Heart right ventricle (tissue), 16 donors: Measurements from ENCODE around the gene FCN1. TPM values are rescaled to one million over a fixed set of nuclear protein-coding genes. Genes with fewer than 3 reads are reported as not detected.

Experiments
- ATAC-seq, 8 donors: fragments of 200-7000 bp; cut with Tn5 transposase; one replicate each; pipeline ENCODE4 v1.9.1; 2020; ENCODE audit warnings: mild to moderate bottlenecking in 8 of 8, moderate library complexity in 8 of 8, moderate number of reproducible peaks in 1 of 8
- DNase-seq, 2 donors: peaks; one replicate each; pipeline ENCODE4 v3.0.0-alpha.2; 2020
- H3K27ac ChIP-seq, 10 donors: fragments of 200-600 bp; sonication (generic) in 2 of 10; one replicate each; pipeline versions ENCODE4 v1.5.0 to v1.8.0; 2020 to 2022; ENCODE audit warnings: mild to moderate bottlenecking in 3 of 10
- H3K27me3 ChIP-seq, 7 donors: fragments of 200-600 bp; one replicate each; pipeline ENCODE4 v1.8.0; 2021 to 2022; ENCODE audit warnings: mild to moderate bottlenecking in 2 of 7
- H3K36me3 ChIP-seq, 9 donors: fragments of 200-600 bp; sonication (generic) in 1 of 9; one replicate each; pipeline versions ENCODE4 v1.5.0 to v1.8.0; 2020 to 2022; ENCODE audit warnings: mild to moderate bottlenecking in 2 of 9
- H3K4me1 ChIP-seq, 9 donors: fragments of 200-600 bp; sonication (generic) in 1 of 9; one replicate each; pipeline versions ENCODE4 v1.5.0 to v1.8.0; 2020 to 2022; ENCODE audit warnings: mild to moderate bottlenecking in 4 of 9
- H3K4me3 ChIP-seq, 10 donors: fragments of 200-600 bp; sonication (generic) in 2 of 10; one replicate each; pipeline versions ENCODE4 v1.5.0 to v1.8.0; 2020 to 2022; ENCODE audit warnings: mild to moderate bottlenecking in 7 of 10, moderate library complexity in 2 of 10
- H3K9me3 ChIP-seq, 11 donors: fragments of 200-600 bp in 10 of 11; sonication (generic) in 2 of 11; one replicate each; pipeline versions ENCODE4 v1.5.0 to v1.8.0; 2013 to 2022; ENCODE audit warnings: mild to moderate bottlenecking in 2 of 11, control low read depth in 1 of 11, moderate library complexity in 1 of 11
- CTCF ChIP-seq, 9 donors: fragments of 200-600 bp; sonication (generic) in 2 of 9; IDR thresholded peaks; one replicate each; pipeline versions ENCODE4 v1.5.0 to v1.8.0; 2021 to 2022; ENCODE audit warnings: antibody characterized with exemption in 9 of 9, mild to moderate bottlenecking in 5 of 9, moderate library complexity in 1 of 9
- WGBS, 2 donors: extraction: QIAGEN DNeasy Blood & Tissue Kit; methylation state at CpG; one replicate each; pipeline ENCODE4 v1.1.7; 2013; ENCODE audit warnings: inconsistent platforms in 1 of 2; 5-methylcytosine and 5-hydroxymethylcytosine counted together
- intact Hi-C, 10 donors: fragments of 100-400 bp; cut with DNase I; formaldehyde crosslinking; loops; one replicate each; pipeline versions ENCODE4 v1.11.1 to v1.14.2; 2022
- polyA plus RNA-seq, 2 donors: library from polyadenylated mRNA; stranded (reverse); fragments of 200-250 nt; gene quantifications; one replicate each; pipeline ENCODE4 v1.2.3, GENCODE V29; 2013
- total RNA-seq, 10 donors: library from RNA; stranded (reverse); fragmentation: NEBNext Ultra II Directional in 3 of 10; extraction: Animal tissue kit (Norgen Biotek cat#: 25700) in 3 of 10; gene quantifications; one replicate each; pipeline versions ENCODE4 v1.2.1 to v1.2.4, GENCODE V29; 2021 to 2023
- donor health status: Arrhythmogenic right ventricular cardiomyopathy.
- donor health status: ischemic (EF 13 %, LVEDD 7.1; RV severe dilation, severe dysfunction).
- donor health status: healthy with polysubstance abuse.
- donor health status: DM: no; HTN: yes; CAD: no.
- donor health status: DM: no; HTN: no; CAD: no.
- donor health status: ischemic (EF 25% LVEDD 6.9; RV normal size, moderate dysfunction).
- donor health status: ischemic (EF 25% LVEDD 5.7; RV mildly dilated, moderate dysfunction).
- donor health status: healthy.
- donor health status: DM: yes; HTN: yes; CAD: no.
- donor health status: Ischemic cardiomyopathy.
- donor health status: ischemic (EF 35%, LVEDD 5.7; RV mildly dilated, moderate dysfunction).
- donor health status: nonischemic (EF 11% LVEDD 7.7; RV severe dilation, severe dysfunction).
- donor health status: DM: yes; HTN: yes; CAD: no.
- donor health status: PGD.
- donor health status: ischemic (EF 29% LVEDD 5.4; RV normal size, mild dysfunction).
- donor health status: nonischemic (EF 23%, LVEDD 6.1; RV moderate dilation, normal function).

Gene FCN1
- total and polyA plus RNA-seq, 12 donors: 0.97 to 64.7 (median 2.7) TPM

GRCh38 chr9:134896834-134897583 lies 20.7 kb downstream of the FCN1 start:
- peaks cover 8 to 44% (median 34%) of the 10 kb centered on the region in 9 donors for H3K4me1 ChIP-seq
- intact Hi-C loops: loop anchor here in 3 of 10 donors (2.0 to 10.0 kb wide), 6 partner anchors 45 to 190 kb away; partner anchors contain the start of gene OLFM1 (in 2 of the 3)
- TF ChIP-seq CTCF (IDR thresholded peaks at IDR 0.05): no peak
- H3K4me3 ChIP-seq: no peak overlapping the region
- ATAC-seq: no peak
- H3K27me3 ChIP-seq: no peaks in the 10 kb centered on the region
- peak overlapping the region; percentile 44 to 85 (median 80) for H3K27ac ChIP-seq
- peaks cover 0 to 27% (median 6%) of the 10 kb centered on the region in 11 donors for H3K9me3 ChIP-seq
- no peak for DNase-seq
- H3K36me3 ChIP-seq: no peaks in the 10 kb centered on the region
- 53 to 67% methylated on average over 14 of the region's 14 CpGs for WGBS, 2 donors

- Histone ChIP-seq H3K4me1 (peaks cover 8 to 45% (median 34%) of the 10 kb centered on the region in 9 donors), H3K9me3 (peaks cover 0 to 27% (median 6%) of the 10 kb centered on the region in 11 donors), H3K27me3 (no peaks in the 10 kb centered on the region), H3K27ac (peak overlapping the region; percentile 44 to 85 (median 80)), H3K36me3 (no peaks in the 10 kb centered on the region), H3K4me3 (no peak overlapping the region)
- ATAC-seq (peak; percentile 76 to 90 (median 87)), DNase-seq (peak; percentile 52 to 76)
- no peak for TF ChIP-seq CTCF (IDR thresholded peaks at IDR 0.05)
- 21 to 26% methylated on average over 14 of the region's 14 CpGs for whole genome bisulfite sequencing, 2 donors
- intact Hi-C loops: loop anchor here in 3 of 10 donors (2.0 to 10.0 kb wide), 6 partner anchors 46 to 191 kb away; partner anchors contain the start of gene OLFM1 (in 2 of the 3)
Measured at GRCh38 chr9:134895908-134896833, 21.5 kb downstream of the FCN1 start.

GRCh38 chr9:134895567-134895907 lies 22.2 kb downstream of the FCN1 start:
- intact Hi-C loops: loop anchor here in 3 of 10 donors (5.0 to 10.0 kb wide), 5 partner anchors 47 to 192 kb away; partner anchors contain the start of gene OLFM1 (in 2 of the 3)
- no peak for DNase-seq
- Histone ChIP-seq H3K4me3 (no peak overlapping the region), H3K9me3 (peaks cover 0 to 27% (median 6%) of the 10 kb centered on the region in 11 donors), H3K27ac (peak overlapping the region in 9 of 10 donors; percentile 30 to 85 (median 73)), H3K27me3 (no peaks in the 10 kb centered on the region), H3K36me3 (no peaks in the 10 kb centered on the region), H3K4me1 (peaks cover 8 to 47% (median 34%) of the 10 kb centered on the region in 9 donors)
- no peak for ATAC-seq
- TF ChIP-seq CTCF (IDR thresholded peaks at IDR 0.05): no peak
- WGBS, 2 donors: 46 to 51% methylated on average over 2 of the region's 2 CpGs

GRCh38 chr9:134895097-134895496 lies 22.6 kb downstream of the FCN1 start:
- Histone ChIP-seq H3K4me1 (peaks cover 8 to 47% (median 34%) of the 10 kb centered on the region in 9 donors), H3K36me3 (no peaks in the 10 kb centered on the region), H3K27me3 (no peaks in the 10 kb centered on the region), H3K4me3 (no peak overlapping the region), H3K9me3 (peaks cover 0 to 27% (median 6%) of the 10 kb centered on the region in 11 donors), H3K27ac (peak overlapping the region in 8 of 10 donors; percentile 30 to 85 (median 75))
- TF ChIP-seq CTCF (IDR thresholded peaks at IDR 0.05): no peak
- ATAC-seq (peak in 1 of 8 donors; percentile 7), DNase-seq (no peak)
- intact Hi-C loops: loop anchor here in 3 of 10 donors (5.0 to 10.0 kb wide), 5 partner anchors 47 to 192 kb away; partner anchors contain the start of gene OLFM1 (in 2 of the 3)
- WGBS, 2 donors: 41 to 44% methylated on average over 3 of the region's 3 CpGs
